HL-60 (cell line): ENCODE measurements around the gene FUT2.

ENCODE experiments used
- GABPA ChIP-seq: IDR thresholded peaks from 2 replicates; pipeline ENCODE4 v1.6.1; 2012; ENCODE audit warnings: low read depth
- TF ChIP-seq, protein P1 (sequence below): IDR thresholded peaks from one replicate; pipeline ENCODE4 v1.5.1; 2011; ENCODE audit warnings: low read length, control low read depth, inconsistent platforms; ENCODE audit not compliant: insufficient read depth

DNA sequence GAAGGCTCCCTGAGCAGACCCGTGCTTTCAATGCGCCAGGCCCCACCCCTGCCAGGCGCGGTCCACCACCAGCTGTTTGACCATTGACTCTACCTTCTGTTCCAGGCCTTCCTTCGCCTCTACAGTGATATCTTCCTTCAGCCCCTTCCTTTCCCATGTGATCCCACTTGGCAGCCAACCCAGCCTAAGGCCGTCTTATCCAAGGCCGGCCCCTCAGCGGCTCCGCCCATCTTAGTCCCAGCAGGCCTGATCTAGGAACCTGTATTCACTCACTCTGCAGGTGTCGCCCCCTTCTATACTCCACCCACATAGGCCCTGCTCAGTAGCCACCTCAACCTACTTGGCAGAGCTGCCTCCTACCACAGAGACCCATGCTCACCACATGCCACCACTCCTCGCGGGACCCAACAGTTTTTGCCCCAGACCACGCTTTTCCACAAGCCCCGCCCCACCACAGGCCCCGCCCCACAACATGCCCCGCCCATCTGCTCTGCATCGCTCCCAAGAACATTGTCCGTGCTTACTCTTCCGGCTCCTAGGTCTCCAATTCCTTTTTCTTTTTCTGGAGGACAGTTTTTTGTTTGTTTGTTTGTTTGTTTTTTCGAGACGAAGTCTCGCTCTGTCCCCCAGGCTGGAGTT lies 41.7 kb downstream of the FUT2 start:
- TF ChIP-seq, protein P1, sequence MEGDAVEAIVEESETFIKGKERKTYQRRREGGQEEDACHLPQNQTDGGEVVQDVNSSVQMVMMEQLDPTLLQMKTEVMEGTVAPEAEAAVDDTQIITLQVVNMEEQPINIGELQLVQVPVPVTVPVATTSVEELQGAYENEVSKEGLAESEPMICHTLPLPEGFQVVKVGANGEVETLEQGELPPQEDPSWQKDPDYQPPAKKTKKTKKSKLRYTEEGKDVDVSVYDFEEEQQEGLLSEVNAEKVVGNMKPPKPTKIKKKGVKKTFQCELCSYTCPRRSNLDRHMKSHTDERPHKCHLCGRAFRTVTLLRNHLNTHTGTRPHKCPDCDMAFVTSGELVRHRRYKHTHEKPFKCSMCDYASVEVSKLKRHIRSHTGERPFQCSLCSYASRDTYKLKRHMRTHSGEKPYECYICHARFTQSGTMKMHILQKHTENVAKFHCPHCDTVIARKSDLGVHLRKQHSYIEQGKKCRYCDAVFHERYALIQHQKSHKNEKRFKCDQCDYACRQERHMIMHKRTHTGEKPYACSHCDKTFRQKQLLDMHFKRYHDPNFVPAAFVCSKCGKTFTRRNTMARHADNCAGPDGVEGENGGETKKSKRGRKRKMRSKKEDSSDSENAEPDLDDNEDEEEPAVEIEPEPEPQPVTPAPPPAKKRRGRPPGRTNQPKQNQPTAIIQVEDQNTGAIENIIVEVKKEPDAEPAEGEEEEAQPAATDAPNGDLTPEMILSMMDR: no peak
- no peak for TF ChIP-seq GABPA
